K562 (cell line): ENCODE data around the gene TTC28. TPM values are rescaled to one million over a fixed set of nuclear protein-coding genes. Genes with fewer than 3 reads are reported as not detected.
A peak's percentile ranks its signal among the peaks of the same experiment; 100 is the strongest.

ENCODE experiments used
- ATAC-seq: fragments of 200-7000 bp; cut with Tn5 transposase; 3 replicates; pipeline ENCODE4 v1.9.1; 2020; ENCODE audit warnings: moderate library complexity
- BruUV-seq: library from RNA; stranded (reverse); fragments of 400-500 nt; replicated peaks from 2 replicates; lab custom pipeline; 2021; lab: Mats Ljungman, UMichigan
- CTCF ChIA-PET: fragments of 300-600 bp; formaldehyde crosslinking; extraction: SDS; loops from one replicate; lab custom pipeline; 2021; ENCODE audit warnings: low intra/inter-chr PET ratio; lab: Yijun Ruan, JAX
- POLR2A ChIA-PET: fragments of 300-600, 350-650 bp; sonication (Branson Sonifier 250); formaldehyde crosslinking; extraction: SDS; loops from one replicate; lab custom pipeline; 2021; ENCODE audit warnings: antibody characterized with exemption, inconsistent platforms; lab: Yijun Ruan, JAX
- DNase-seq, 4 experiments: peaks; one replicate each; pipeline versions ENCODE4 v3.0.0 to v3.0.0-alpha.2; 2011 to 2018; ENCODE audit warnings: low spot score in 3 of 4, mixed read lengths in 3 of 4; ENCODE audit errors: extremely low read depth in 1 of 4
- FAIRE-seq: peaks from 2 replicates; lab custom pipeline; 2011; peaks lifted over from hg19 to GRCh38; lab: Jason Lieb, UNC
- H2AFZ ChIP-seq: 2 replicates; pipeline ENCODE4 v1.6.0; 2011; ENCODE audit warnings: low read depth, low read length, control low read depth, inconsistent platforms
- H3K27ac ChIP-seq: fragments of 200-600 bp; 3 replicates; pipeline ENCODE4 v1.8.0; 2011; ENCODE audit warnings: low read depth, mild to moderate bottlenecking, control low read depth, inconsistent platforms, low read length, moderate library complexity, mixed read lengths; ENCODE audit errors: extremely low read depth
- H3K27me3 ChIP-seq, 2 experiments: fragments of 300-600 bp in 1 of 2; 2 replicates in 1 of 2; 3 replicates in 1 of 2; pipeline versions ENCODE4 v1.6.0 to v1.8.0; 2011; ENCODE audit warnings: inconsistent platforms in 2 of 2, low read length in 2 of 2, mild to moderate bottlenecking in 1 of 2, mixed read lengths in 1 of 2, moderate library complexity in 1 of 2; ENCODE audit not compliant: control insufficient read depth in 2 of 2, insufficient read depth in 2 of 2
- H3K36me3 ChIP-seq: fragments of 300-600 bp; 3 replicates; pipeline ENCODE4 v1.8.0; 2011; ENCODE audit warnings: mild to moderate bottlenecking, low read length, inconsistent platforms; ENCODE audit not compliant: control insufficient read depth, insufficient read depth
- H3K4me1 ChIP-seq, 2 experiments: fragments of 200-600 bp in 1 of 2; replicated peaks in 1 of 2; 2 replicates in 1 of 2; 3 replicates in 1 of 2; pipeline versions ENCODE4 v1.5.1 to v1.8.0; 2011; ENCODE audit warnings: inconsistent platforms in 2 of 2, low read length in 2 of 2, mild to moderate bottlenecking in 1 of 2, mixed read lengths in 1 of 2, moderate library complexity in 1 of 2; ENCODE audit not compliant: control insufficient read depth in 2 of 2, insufficient read depth in 2 of 2
- H3K4me2 ChIP-seq: 2 replicates; pipeline ENCODE4 v1.6.1; 2011; ENCODE audit warnings: low read length, control low read depth, inconsistent platforms, mixed read lengths; ENCODE audit not compliant: insufficient read depth
- H3K4me3 ChIP-seq: fragments of 200-600 bp; sonication (generic), shearing (Covaris generic); 2 replicates; pipeline ENCODE4 v1.5.1; 2016; ENCODE audit warnings: control low read depth, inconsistent platforms
- H3K79me2 ChIP-seq: fragments of 200-600 bp; 3 replicates; pipeline ENCODE4 v1.8.0; 2011; ENCODE audit warnings: low read length, inconsistent platforms; ENCODE audit not compliant: control insufficient read depth, insufficient read depth
- H3K9ac ChIP-seq, 2 experiments: 2 replicates each; pipeline versions ENCODE4 v1.6.0 to v1.6.1; 2011; ENCODE audit warnings: low read depth in 2 of 2, low read length in 2 of 2, control low read depth in 1 of 2, inconsistent platforms in 1 of 2, mild to moderate bottlenecking in 1 of 2, mixed read lengths in 1 of 2; ENCODE audit not compliant: insufficient read depth in 1 of 2
- H3K9me1 ChIP-seq: one replicate; pipeline ENCODE4 v1.6.0; 2011; ENCODE audit warnings: inconsistent platforms, mild to moderate bottlenecking, low read length, moderate library complexity; ENCODE audit not compliant: control insufficient read depth, insufficient read depth
- H3K9me3 ChIP-seq: replicated peaks from 2 replicates; pipeline ENCODE4 v1.5.1; 2011; ENCODE audit warnings: low read depth, low read length, inconsistent platforms; ENCODE audit not compliant: control insufficient read depth, insufficient read depth
- H4K20me1 ChIP-seq: replicated peaks from 2 replicates; pipeline ENCODE4 v1.6.1; 2011; ENCODE audit warnings: low read length, inconsistent platforms, mixed read lengths; ENCODE audit not compliant: control insufficient read depth, insufficient read depth
- CEBPG ChIP-seq, 3 experiments: fragments of 200-800 bp in 1 of 3; sonication (Bioruptor generic) in 1 of 3; sonication (generic) in 1 of 3; formaldehyde crosslinking in 1 of 3; IDR thresholded peaks in 2 of 3; conservative IDR thresholded peaks in 1 of 3; 2 replicates each; pipeline versions ENCODE4 v1.6.1 to v1.8.0; 2016 to 2022; ENCODE audit warnings: missing compliant biosample characterization in 2 of 3, missing genetic modification characterization in 2 of 3, mild to moderate bottlenecking in 1 of 3, missing genetic modification reagents in 1 of 3
- PHF8 ChIP-seq: fragments of 200-600 bp; sonication (generic); IDR thresholded peaks from 2 replicates; pipeline ENCODE4 v1.6.1; 2012; ENCODE audit warnings: mixed run types, mild to moderate bottlenecking, inconsistent platforms, low read length, moderate library complexity, borderline replicate concordance
- ZNF282 ChIP-seq: sonication (generic); formaldehyde crosslinking; IDR thresholded peaks from 2 replicates; pipeline ENCODE4 v1.8.1; 2023; ENCODE audit warnings: missing genetic modification reagents
- WGBS: fragments of 100-300 bp; shearing (Covaris generic); methylation state at CpG from one replicate; pipeline ENCODE4 v1.1.6; 2016; ENCODE audit warnings: low coverage, mixed read lengths; ENCODE audit not compliant: insufficient coverage; ENCODE audit errors: missing lambda C conversion rate; 5-methylcytosine and 5-hydroxymethylcytosine counted together
- in situ Hi-C: fragments of 300-500 bp; cut with MboI; formaldehyde crosslinking; loops from 4 replicates; pipeline ENCODE4 v1.15.0; 2018; ENCODE audit warnings: inconsistent platforms, mixed read lengths
- intact Hi-C: fragments of 100-400 bp; cut with micrococcal nuclease; formaldehyde crosslinking; loops from 2 replicates; pipeline ENCODE4 v1.14.2; 2022
- polyA plus RNA-seq, 8 experiments: library from polyadenylated mRNA; depleted of rRNA in 4 of 8; stranded (reverse) in 5 of 8; unstranded in 3 of 8; fragments of >200 nt; fragmentation: Nextera tagmentation in 2 of 8; fragmentation: Illumina TruSeq in 1 of 8; extraction: Ambion mirVana in 2 of 8; extraction: Trizol in 1 of 8; gene quantifications; 2 replicates each; pipeline versions ENCODE4 v1.2.1 to v1.2.3, GENCODE V29; 2011 to 2014; ENCODE audit warnings: inconsistent platforms in 1 of 8, missing spikeins in 1 of 8
- total RNA-seq, 7 experiments: library from RNA; depleted of rRNA in 6 of 7; stranded (reverse); fragments of >200 nt in 6 of 7; fragmentation: Illumina TruSeq in 2 of 7; extraction: Trizol in 2 of 7; gene quantifications; 2 replicates each; pipeline versions ENCODE4 v1.2.1 to v1.2.3, GENCODE V29; 2011 to 2021; ENCODE audit warnings: low replicate concordance in 1 of 7
- TF ChIP-seq, protein P1 (sequence below): fragments of 450-650 bp; formaldehyde crosslinking; IDR thresholded peaks from 2 replicates; pipeline ENCODE4 v1.4.0; 2020; ENCODE audit warnings: mild to moderate bottlenecking, moderate library complexity
- TF ChIP-seq, protein P2 (sequence below): fragments of 200-600 bp; sonication (generic); IDR thresholded peaks from one replicate; pipeline ENCODE4 v1.6.1; 2012; ENCODE audit warnings: mild to moderate bottlenecking, low read depth, low read length, inconsistent platforms

TTC28 gene
- total and polyA plus RNA-seq, 9 of the 15 experiments (the other 6 are each of a cell fraction or from before 2014, with no cell fraction given): 0.22 to 10.7 (median 3.1) TPM

DNA sequence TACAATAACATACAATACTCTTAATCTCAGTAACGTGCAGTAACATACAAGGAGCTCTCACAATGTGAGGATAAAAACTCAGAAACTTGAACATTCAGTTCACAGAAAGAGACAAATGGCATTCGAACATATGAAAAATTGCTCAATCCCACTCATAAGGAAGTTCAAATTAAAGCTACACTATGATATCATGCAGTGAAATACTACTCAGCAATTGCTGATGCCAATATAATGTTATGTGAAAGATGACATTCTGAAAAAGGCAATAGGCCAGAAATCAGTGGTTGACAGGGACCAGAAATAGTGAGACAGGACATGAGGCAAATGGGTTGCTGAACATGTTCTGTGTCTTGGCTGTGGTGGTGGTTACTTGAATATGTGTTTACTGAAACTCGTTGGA lies 726.9 kb downstream of the TTC28 start:
- no peak overlapping the region for H3K27ac ChIP-seq
- H3K9me3 ChIP-seq: no peaks in the 10 kb centered on the region
- in situ Hi-C loops: no loop called here
- peaks cover 0 to 5% of the 10 kb centered on the region in 2 experiments; a peak in 2 of 5 replicates for H3K4me1 ChIP-seq
- H3K36me3 ChIP-seq: no peaks in the 10 kb centered on the region
- no peak overlapping the region for H3K4me3 ChIP-seq
- H3K4me2 ChIP-seq: no peak overlapping the region
- H3K9me1 ChIP-seq: no peaks in the 10 kb centered on the region
- no peaks in the 10 kb centered on the region for H3K79me2 ChIP-seq
- no peak for TF ChIP-seq CEBPG (CRISPR knock-in tag; IDR thresholded peaks at IDR 0.05)
- 0 out of 4 replicates have a peak, but pooled peaks of 1 of the 2 experiments have one; percentile 50 for TF ChIP-seq CEBPG (tag; conservative IDR thresholded peaks at IDR 0.05 in 1 of 2, IDR thresholded peaks at IDR 0.05 in 1 of 2)
- TF ChIP-seq, protein P1, sequence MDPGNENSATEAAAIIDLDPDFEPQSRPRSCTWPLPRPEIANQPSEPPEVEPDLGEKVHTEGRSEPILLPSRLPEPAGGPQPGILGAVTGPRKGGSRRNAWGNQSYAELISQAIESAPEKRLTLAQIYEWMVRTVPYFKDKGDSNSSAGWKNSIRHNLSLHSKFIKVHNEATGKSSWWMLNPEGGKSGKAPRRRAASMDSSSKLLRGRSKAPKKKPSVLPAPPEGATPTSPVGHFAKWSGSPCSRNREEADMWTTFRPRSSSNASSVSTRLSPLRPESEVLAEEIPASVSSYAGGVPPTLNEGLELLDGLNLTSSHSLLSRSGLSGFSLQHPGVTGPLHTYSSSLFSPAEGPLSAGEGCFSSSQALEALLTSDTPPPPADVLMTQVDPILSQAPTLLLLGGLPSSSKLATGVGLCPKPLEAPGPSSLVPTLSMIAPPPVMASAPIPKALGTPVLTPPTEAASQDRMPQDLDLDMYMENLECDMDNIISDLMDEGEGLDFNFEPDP: no peak
- TF ChIP-seq PHF8: no peak
- no peak for TF ChIP-seq ZNF282 (CRISPR knock-in tag)
- TF ChIP-seq, protein P2, sequence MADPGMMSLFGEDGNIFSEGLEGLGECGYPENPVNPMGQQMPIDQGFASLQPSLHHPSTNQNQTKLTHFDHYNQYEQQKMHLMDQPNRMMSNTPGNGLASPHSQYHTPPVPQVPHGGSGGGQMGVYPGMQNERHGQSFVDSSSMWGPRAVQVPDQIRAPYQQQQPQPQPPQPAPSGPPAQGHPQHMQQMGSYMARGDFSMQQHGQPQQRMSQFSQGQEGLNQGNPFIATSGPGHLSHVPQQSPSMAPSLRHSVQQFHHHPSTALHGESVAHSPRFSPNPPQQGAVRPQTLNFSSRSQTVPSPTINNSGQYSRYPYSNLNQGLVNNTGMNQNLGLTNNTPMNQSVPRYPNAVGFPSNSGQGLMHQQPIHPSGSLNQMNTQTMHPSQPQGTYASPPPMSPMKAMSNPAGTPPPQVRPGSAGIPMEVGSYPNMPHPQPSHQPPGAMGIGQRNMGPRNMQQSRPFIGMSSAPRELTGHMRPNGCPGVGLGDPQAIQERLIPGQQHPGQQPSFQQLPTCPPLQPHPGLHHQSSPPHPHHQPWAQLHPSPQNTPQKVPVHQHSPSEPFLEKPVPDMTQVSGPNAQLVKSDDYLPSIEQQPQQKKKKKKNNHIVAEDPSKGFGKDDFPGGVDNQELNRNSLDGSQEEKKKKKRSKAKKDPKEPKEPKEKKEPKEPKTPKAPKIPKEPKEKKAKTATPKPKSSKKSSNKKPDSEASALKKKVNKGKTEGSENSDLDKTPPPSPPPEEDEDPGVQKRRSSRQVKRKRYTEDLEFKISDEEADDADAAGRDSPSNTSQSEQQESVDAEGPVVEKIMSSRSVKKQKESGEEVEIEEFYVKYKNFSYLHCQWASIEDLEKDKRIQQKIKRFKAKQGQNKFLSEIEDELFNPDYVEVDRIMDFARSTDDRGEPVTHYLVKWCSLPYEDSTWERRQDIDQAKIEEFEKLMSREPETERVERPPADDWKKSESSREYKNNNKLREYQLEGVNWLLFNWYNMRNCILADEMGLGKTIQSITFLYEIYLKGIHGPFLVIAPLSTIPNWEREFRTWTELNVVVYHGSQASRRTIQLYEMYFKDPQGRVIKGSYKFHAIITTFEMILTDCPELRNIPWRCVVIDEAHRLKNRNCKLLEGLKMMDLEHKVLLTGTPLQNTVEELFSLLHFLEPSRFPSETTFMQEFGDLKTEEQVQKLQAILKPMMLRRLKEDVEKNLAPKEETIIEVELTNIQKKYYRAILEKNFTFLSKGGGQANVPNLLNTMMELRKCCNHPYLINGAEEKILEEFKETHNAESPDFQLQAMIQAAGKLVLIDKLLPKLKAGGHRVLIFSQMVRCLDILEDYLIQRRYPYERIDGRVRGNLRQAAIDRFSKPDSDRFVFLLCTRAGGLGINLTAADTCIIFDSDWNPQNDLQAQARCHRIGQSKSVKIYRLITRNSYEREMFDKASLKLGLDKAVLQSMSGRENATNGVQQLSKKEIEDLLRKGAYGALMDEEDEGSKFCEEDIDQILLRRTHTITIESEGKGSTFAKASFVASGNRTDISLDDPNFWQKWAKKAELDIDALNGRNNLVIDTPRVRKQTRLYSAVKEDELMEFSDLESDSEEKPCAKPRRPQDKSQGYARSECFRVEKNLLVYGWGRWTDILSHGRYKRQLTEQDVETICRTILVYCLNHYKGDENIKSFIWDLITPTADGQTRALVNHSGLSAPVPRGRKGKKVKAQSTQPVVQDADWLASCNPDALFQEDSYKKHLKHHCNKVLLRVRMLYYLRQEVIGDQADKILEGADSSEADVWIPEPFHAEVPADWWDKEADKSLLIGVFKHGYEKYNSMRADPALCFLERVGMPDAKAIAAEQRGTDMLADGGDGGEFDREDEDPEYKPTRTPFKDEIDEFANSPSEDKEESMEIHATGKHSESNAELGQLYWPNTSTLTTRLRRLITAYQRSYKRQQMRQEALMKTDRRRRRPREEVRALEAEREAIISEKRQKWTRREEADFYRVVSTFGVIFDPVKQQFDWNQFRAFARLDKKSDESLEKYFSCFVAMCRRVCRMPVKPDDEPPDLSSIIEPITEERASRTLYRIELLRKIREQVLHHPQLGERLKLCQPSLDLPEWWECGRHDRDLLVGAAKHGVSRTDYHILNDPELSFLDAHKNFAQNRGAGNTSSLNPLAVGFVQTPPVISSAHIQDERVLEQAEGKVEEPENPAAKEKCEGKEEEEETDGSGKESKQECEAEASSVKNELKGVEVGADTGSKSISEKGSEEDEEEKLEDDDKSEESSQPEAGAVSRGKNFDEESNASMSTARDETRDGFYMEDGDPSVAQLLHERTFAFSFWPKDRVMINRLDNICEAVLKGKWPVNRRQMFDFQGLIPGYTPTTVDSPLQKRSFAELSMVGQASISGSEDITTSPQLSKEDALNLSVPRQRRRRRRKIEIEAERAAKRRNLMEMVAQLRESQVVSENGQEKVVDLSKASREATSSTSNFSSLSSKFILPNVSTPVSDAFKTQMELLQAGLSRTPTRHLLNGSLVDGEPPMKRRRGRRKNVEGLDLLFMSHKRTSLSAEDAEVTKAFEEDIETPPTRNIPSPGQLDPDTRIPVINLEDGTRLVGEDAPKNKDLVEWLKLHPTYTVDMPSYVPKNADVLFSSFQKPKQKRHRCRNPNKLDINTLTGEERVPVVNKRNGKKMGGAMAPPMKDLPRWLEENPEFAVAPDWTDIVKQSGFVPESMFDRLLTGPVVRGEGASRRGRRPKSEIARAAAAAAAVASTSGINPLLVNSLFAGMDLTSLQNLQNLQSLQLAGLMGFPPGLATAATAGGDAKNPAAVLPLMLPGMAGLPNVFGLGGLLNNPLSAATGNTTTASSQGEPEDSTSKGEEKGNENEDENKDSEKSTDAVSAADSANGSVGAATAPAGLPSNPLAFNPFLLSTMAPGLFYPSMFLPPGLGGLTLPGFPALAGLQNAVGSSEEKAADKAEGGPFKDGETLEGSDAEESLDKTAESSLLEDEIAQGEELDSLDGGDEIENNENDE: no peak
- TF ChIP-seq, all 486 proteins: peak for 1
- DNase-seq: no peak
- no peak overlapping the region for H3K9ac ChIP-seq
- no peak for FAIRE-seq
- no peaks in the 10 kb centered on the region for H4K20me1 ChIP-seq
- POLR2A ChIA-PET: no interaction called here
- WGBS: 18% methylated on average over 3 of the region's 3 CpGs
- intact Hi-C loops: no loop called here
- no peak overlapping the region for H2AFZ ChIP-seq
- CTCF ChIA-PET: no interaction called here
- no peak for ATAC-seq
- H3K27me3 ChIP-seq: no peaks in the 10 kb centered on the region
- no TSS peak for BruUV-seq
